Islet precursor cell (in vitro differentiated cells): ENCODE measurements around the gene CKAP4.
A peak's percentile ranks its signal among the peaks of the same experiment; 100 is the strongest.

Experiments used
- DNase-seq: peaks from one replicate; pipeline ENCODE4 v3.0.0-alpha.2; 2018

CKAP4 gene

DNA sequence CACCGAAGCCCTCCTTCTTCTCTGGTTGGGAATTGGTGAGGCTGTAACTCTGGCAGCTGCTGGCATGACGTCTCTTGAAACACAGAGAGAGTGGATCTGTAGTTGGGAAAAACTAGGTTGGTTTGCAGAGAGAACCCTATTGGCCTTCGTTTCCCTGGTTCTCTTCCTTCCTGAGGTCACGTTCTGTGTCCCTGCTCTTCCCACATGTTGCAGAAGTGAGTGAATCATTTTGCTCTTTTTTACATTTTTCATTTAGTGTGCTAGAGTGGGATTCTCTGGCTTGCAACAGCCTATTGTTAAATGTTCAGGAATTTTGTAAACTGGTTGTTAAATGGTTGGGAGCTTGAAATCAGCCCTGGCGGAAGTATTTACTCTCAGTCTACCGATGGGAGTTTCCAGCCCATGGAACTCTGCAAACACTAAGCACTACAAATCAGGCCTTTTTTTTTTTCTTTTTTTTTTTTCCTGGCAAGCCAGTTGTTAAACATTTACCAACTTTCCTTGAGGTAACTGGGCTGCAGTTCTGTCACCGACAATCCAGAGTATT, 26.8 kb upstream of the CKAP4 start:
- DNase-seq, result peak; percentile 37

DNA sequence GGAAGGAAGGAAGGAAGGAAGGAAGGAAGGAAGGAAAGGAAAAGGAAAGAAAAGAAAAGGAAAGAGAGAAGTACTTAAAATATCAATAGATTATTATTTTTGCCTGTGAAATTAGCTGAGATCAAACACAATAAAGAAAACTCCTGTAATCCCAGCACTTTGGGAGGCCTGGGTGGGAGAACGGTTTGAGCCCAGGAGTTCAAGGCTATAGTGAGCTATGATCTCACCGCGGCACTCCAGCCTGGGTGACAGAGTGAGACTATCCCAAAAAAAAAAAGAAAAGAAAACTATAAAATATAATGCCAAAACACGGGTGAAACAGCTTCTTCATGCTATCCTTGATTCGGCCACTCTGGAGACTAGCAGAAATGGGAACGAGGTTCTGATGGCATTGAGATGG, 26.2 kb upstream of the CKAP4 start:
- DNase-seq, result peak; percentile 9

DNA sequence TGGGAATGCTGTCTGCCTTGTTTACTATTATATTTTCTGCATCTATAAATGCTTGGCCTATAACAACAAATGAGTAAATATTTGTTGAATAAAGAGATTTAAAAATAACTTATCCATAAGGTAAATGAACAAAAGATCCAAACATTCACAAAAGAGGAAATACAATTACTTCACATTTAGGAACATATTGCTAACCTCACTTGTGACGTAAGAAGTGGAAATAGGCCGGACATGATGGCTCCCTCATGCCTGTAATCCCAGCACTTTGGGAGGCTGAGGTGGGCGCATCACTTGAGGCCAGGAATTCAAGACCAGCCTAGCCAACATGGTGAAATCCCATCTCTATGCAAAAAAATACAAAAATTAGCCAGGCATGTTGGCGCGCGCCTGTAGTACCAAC, 25.7 kb upstream of the CKAP4 start:
- DNase-seq, result no peak

DNA sequence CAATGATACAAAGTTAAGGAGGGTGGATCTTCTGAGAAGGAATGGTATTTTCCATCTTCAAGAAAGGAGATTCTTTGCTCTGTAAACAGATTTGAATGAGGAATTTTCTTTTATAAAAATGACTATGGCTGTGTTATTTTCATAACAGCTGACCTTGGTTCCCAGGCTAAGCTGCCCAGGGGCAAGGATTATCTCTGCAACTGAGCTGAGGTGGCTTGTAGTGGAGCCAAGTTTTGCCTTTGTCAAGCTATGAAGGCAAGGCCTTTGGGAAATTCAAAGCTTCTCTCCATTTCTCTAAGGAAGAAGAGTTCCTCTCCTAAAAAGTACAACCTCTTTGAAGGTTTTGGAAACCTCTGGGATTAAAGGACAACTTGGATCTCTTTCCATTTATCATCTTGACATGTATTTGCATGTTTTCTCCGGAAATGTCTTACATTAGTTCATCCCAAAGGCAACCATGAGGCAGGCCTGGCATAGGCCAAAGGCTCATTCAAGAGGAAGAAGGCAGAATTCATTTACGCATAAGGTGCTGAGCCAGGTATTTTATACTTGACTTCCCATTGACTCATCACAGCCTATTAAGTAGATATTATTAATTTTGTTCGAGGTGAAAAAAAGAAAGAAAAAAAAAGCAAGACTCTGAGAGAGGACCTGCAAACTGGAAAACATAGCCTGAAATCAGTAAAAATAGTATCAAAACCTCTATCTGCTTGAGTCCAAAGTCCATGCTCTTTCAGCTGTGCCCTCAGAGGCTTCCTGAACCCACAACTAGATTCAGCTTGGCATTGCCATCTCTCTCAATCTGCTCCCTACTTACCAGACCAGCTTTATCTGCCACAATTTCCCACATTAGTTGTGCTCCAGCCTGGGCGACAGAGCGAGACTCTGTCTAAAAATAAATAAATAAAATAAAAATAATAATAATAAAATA, 24.0 kb upstream of the CKAP4 start:
- peak; percentile 9 for DNase-seq

DNA sequence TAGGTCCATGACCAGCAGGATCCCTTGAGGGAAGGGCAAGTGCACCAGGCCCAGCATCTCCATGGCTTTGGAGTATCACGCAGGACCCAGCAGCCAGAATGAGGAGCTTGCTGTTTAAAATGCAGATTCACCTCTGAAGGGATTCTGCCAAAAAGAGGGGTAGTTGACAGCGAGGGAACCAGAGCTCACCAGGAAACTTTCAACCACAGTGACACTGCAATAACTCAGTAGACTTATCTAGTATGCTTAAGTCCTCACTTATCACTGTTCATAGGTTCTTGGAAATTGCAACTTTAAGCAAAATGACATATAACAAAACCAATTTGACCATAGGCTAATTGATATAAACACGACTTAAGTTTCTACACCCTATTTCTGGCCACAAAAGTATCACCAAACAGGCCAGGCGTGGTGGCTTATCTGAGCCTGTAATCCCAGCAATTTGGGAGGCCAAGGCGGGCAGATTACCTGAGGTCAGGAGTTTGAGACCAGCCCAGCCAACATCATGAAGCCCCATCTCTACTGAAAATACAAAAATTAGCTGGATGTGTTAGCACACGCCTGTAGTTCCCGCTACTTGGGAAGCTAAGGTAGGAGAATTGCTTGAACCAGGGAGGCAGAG, 21.4 kb upstream of the CKAP4 start:
- DNase-seq, result peak; percentile 32

DNA sequence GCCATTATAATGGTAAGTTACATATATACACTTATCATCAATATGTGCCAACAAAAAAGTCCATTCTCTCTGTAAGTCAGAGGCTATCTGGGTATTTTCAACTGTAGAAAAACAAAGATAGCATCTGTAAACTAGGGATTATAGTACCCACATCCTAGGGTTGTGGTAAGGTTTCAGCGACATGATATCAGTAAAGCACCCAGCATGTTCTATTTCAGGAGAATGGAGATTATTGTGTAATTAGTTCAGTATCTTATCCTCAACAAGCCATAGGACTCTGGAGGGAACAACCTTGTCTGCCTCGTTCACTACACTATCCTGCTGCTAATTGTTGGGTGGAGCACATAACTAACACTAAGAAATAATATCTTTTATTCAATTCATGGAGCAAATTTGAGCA, 19.7 kb upstream of the CKAP4 start:
- DNase-seq, result no peak

DNA sequence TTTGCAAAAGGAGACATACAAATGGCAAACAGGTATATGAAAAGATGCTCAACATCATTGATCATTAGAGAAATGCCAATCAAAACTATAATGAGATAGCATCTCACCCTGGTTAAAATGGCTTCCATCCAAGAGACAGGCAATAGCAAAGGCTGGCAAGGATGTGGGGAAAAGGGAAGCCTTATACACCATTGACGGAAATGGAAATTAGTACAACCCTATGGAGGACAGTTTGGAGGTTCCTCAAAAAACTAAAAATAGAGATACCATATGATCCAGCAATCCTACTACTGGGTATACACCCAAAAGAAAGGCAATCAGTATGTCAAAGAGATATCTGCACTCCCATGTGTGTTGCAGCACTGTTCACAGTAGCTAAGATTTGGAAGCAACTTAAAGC, 17.3 kb upstream of the CKAP4 start:
- no peak for DNase-seq

DNA sequence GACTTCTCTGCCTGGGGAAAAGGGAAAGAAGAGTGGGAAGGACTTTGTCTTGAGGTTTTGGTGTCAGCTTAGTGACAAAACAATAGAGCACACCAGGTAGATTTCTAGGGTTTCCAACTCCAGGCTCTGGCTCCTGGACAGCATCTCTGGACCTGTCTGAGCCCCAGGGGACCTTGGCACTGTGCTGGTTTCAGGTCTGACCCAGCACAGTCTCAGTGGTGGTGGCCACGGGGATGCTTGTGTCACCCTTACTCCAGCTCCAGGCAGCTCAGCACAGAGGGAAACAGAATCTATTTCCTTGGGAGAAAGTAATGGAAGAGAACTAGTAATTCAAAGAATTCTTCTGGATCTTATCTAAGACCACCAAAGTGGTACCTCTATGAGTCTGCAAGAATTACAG, 11.1 kb upstream of the CKAP4 start:
- DNase-seq, result peak; percentile 21

DNA sequence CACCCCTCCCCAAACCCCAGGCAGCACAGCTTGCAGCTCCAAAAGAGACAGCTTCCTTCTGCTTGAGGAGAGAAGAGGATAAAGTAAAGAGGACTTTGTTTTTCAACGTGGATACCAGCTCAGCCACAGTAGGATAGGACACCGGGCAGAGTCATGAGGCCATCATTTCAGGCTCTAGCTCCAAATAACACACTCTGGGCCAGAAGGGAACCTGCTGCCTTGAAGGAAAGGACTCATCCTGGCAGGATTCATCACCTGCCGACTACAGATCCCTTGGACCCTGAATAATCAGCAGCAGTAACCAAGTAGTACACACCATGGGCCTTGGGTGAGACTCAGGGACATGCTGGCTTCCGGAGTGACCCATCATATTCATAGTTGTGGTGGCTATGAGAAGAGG, 10.4 kb upstream of the CKAP4 start:
- DNase-seq, result peak; percentile 30

DNA sequence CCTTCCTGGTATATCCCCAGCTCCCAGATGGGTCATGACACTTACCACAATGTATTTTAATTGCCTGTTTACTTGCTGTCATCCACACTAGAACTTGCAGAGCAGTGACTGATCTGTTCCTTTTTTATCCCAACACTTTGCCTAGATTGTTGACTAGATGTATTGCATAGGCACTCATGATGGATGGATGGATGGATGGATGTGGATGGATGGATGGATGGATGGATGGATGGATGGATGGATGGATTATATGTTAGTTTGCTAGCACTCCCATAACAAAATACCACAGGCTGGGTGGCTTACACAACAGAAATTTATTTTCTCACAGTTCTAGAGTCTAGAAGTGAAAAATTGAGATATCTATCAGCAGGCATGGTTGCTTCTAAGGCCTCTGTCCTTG, 8.7 kb upstream of the CKAP4 start:
- DNase-seq, result peak; percentile 17

DNA sequence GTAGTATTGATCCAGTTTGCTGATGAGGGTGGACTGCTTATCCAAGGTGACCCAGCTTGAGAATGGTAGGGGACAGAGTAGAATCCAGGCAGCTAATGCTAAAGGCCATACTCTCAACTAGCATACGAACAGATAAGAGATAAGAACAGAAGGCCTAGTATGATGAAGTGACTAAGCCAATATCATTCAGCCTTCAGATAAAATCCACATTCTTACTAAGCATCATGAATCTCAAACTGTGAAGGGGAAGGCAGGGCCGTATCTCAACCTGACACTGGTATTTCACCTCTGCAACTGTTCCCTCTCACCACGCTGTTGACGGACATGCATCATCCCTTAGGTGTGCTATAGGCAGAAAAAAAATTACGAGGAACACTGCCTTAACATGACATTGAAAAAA, 8.1 kb upstream of the CKAP4 start:
- peak; percentile 2 for DNase-seq

DNA sequence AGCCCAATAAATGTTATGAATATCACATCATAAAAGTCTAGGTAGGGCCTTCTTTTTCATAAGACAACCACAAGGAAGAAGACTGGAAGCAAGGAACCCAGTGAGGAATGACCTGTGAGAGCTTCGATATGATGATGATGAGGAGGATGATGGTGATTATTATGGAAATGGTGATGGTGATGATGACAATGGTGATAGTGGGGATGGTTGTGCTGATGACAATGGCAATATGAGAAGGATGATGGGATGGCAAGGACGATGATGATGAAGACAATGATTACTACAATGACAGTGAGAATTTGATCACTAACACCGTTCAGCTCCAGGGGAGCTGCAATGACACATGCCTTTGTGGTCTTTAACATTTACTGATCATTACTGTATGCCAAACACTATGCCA, 7.7 kb upstream of the CKAP4 start:
- DNase-seq, result no peak

DNA sequence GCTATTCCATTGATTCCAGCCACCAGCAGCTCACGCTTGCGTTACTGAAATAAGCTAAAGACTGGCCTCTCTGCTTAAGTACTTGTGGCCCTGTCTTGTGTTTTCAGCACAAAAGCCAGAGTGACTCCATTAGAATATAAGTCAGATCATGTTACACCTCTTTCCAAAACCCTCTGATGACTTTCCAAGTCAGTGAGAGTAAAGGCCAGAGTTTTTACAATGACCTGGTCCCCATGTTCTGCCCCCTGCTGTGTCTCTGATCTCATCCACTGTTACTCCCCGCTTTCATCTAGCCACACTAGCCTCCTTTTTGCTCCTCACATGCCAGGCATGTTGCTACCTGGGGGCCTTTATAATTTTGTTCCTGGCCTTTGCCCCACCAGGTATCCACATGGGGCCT, 6.9 kb upstream of the CKAP4 start:
- DNase-seq, result no peak

DNA sequence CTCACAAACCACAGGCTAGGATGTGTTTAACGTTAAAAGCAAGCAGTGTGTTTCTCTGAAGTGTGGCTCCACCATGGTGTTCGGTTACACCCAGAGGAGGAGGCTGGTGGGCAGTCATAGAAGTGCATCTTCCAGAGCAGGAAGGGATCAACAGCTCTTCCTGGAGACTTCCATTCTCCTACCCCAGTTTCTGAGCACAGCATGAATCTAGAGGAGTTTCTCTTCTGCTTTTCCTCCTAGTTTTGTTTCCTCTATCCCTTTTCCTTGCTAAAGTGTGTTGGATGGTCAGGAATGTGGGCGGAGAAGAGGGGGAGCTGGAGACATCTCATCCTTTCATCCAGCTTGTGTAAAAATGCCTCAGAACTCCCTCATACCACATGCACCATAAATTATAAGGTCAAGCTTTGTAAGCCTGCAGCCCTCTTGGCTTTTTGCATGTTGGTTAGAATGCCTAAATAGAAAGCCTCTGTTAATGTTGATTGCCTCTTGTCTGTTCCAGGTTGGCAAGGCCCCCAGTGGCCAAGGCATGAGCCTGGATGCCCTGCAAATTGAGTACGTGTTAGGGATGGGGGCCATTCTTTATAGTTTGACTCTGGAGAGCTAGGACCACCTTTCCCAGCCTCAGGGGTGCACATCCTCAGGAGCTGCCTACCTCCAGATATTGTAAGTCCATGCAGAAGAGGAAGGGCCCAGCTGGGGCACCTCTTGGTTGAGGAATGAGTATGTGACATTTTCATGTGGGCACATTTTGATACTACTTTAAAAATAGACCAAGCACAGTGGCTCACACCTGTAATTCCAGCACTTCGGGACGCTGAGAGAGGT, 4.0 kb upstream of the CKAP4 start:
- peak; percentile 63 for DNase-seq

DNA sequence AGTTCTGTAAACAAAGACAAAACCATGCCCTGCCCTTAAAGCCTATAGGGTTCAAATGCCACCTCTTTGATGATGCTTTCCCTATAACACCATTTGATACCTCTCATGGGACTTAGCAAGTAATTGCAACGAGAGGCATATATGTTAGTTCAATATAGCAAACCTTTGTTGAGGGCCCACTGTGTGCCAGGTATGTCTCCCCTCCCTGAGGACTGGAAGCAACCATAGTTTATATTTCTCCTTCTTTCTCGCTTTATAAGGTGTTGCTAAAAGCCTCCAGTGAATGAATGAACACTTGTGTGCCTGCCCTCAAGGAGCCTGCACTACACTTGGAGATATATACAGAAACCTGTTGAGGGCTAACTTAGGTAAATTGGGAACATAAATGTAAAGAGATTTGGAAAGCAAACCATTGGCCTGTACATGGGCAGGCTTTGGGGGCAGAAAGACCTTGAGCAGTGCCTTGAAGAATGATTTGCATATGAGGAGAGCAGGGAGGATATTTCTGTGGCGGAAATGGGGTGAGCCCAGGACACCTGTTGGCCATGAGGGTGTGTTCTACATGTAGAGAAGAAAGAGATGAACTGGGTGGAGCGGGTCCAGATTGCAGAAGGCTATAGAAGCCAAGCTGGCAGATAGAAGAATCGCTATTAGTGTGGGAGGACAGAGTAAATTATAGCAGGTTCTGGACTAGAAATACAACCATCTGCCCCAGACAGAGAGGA, 1.8 kb upstream of the CKAP4 start:
- peak; percentile 33 for DNase-seq

DNA sequence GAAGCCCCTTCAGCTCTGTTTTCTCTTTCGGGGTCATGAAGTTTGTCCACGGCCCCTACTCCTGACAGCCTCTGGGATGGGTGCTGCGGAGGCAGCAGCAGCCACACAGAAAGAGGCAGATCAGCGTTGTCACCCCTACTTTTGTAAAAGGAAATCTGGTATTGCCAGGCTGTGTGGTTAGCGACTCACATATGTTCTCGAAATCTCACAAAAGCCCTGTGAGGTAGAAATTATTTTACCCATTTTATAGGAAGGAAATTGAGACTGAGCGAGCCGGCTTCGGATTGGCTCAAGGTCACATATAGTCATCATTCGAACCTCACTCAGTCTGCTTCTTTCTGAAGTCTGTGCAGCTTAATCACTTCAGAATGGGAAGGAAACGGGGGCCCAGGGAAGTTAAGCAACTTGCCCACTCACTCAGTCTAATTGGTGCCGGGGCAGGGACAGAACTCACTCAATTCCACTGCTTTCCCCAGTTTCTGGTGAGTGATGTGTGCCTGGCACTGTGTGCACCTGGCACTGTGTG, 1.1 kb upstream of the CKAP4 start:
- DNase-seq, result no peak

DNA sequence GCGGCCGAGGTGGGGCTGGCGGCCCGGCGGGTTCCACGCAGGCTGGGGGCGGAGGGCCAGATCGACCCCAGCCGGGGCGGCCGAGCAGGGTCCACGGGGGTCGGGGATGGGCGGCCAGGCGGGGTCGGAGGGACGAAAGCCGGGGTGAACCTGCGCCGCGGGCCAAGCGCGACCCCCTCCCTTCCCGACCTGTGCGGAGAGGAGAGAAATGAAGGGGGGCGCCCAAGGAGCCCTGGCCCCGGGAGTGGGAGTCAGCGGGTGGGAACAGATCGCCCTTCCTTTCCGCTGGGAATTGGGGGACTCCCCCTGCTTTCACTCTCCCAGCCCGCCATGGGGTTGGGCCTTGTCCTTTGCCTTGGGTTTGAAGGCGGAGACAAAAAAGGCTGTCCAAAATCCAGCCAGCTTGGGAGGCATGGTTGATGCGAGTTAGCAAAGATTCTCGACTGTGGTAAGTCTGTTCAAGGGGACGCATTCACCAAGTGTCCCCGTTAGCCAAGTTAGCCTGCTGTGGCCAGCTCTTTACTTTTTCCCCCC, 559 bp upstream of the CKAP4 start:
- DNase-seq, result peak; percentile 79

DNA sequence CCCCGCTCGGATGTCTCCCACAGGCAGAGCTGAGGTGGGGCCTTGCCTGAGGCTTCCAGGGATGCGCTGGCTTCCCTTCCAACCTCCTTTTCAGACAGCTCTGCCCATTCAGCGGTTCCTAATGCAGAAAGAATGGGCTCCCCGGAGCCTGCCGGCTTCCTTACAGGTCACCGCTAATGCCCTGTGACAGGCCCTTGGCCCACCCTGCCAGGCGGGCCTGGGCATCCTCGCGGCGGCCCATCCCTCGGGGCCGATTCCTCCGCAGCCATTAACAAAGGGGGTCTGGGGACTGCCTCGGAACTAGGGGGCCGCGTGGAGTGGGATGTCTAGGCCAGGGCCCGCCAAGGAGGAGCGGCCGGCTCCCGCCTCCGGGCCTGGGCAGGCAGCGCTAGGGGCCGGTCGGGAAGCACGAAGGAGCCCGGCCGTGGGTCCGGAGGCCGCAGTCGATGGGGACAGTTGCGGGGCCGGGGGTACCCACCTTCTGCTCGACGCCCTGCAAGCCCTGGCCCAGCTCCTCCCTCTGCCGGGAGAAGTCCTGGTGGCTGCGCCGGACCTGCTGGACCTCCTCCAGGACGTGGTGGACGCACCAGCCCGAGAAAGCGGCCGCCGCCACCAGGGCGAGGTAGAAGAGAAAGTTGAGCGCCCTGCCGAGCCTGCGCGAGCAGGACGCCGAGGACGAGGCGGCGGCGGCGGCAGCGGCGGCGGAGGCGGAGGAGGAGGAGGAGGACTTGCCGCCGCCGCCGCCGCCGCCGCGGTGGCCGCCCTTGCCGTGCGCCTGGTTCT, 738 bp downstream of the CKAP4 start:
- peak; percentile 85 for DNase-seq

DNA sequence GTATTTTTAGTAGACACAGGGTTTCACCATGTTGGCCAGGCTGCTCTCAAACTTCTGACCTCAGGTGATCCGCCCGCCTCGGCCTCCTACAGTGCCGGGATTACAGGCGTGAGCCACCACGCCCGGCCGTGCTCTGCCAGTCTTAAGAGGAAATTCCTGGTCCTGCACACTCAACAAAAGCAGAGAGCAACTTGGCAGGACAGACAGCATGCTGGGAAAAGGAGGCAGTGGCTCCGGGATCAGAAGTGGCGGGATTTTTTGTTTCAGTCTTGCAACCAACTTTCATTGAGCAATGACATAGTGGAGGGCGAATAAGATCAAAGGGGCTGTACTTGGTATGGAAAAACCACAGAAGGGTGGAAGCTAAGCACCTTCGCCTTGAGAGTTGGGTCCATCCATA, 2.1 kb downstream of the CKAP4 start:
- DNase-seq, result peak; percentile 56

DNA sequence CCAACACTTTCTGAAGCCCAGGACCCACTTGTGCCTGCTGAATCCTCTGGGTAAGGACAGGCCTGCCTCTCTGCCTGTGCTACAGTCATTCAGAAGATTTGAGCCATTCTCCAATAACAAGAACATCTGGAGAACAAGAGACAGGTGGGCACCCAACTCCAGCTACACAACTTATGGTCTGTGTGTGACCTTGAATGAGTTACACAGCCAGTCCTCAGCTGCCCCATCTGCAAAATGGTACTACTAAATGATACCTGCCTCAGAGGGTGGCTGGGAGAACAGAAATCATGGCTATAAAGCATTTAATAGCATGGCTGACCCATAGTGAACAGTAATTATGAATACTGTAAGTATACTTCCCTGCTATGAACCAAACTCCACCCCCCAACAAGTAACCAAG, 4.2 kb downstream of the CKAP4 start:
- peak; percentile 36 for DNase-seq

DNA sequence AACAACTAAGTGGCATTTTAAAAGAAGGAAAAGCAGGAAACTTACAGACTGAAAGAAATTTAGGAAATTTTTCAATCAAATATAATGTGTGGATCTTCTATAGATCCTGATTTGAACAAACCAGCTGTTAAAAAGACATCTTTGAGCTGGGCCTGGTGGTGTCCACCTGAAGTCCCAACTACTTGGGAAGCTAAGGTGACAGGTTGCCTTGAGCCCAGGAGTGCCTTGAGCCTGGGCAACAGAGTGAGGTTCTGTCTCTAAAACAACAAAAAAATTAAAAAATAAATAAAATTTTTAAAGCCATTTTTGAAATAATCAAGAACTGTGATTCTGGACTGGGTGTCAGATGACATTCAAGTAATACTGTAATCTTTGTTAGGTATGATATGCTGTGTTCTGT, 7.0 kb downstream of the CKAP4 start:
- DNase-seq, result peak; percentile 12
